HEK293 (cell line): ENCODE results near the gene ZNF106.

ENCODE experiments used
- CTCF ChIA-PET: fragments of 350-600 bp; formaldehyde crosslinking; extraction: SDS; loops from one replicate; lab custom pipeline; 2021; ENCODE audit warnings: antibody characterized with exemption; lab: Yijun Ruan, JAX
- POLR2A ChIA-PET: fragments of 300-600 bp; formaldehyde crosslinking; extraction: SDS; loops from one replicate; lab custom pipeline; 2020; ENCODE audit warnings: antibody characterized with exemption, inconsistent platforms; lab: Yijun Ruan, JAX
- H3K27ac ChIP-seq: fragments of 200-500 bp; sonication (Bioruptor generic); 2 replicates; pipeline ENCODE4 v1.5.1; 2014; ENCODE audit warnings: low read depth, low read length, control low read depth, inconsistent platforms; ENCODE audit errors: extremely low read depth
- H3K36me3 ChIP-seq, 2 experiments: fragments of 200-500 bp in 1 of 2; sonication (Bioruptor generic) in 1 of 2; 1 replicate in 1 of 2; 2 replicates in 1 of 2; pipeline ENCODE4 v1.5.1; 2014 to 2017; ENCODE audit warnings: inconsistent platforms in 2 of 2, low read length in 2 of 2; ENCODE audit not compliant: control insufficient read depth in 2 of 2, insufficient read depth in 1 of 2
- H3K4me1 ChIP-seq: fragments of 200-500 bp; sonication (Bioruptor generic); 2 replicates; pipeline ENCODE4 v1.5.1; 2014; ENCODE audit warnings: mild to moderate bottlenecking, low read length, inconsistent platforms; ENCODE audit not compliant: control insufficient read depth, insufficient read depth
- H3K4me3 ChIP-seq: 2 replicates; pipeline ENCODE4 v1.5.1; 2011; ENCODE audit warnings: low read depth, mild to moderate bottlenecking, control low read depth, low read length, moderate library complexity
- H3K9me3 ChIP-seq: fragments of 200-500 bp; sonication (Bioruptor generic); 2 replicates; pipeline ENCODE4 v1.5.1; 2014; ENCODE audit warnings: low read depth, low read length, inconsistent platforms; ENCODE audit not compliant: control insufficient read depth, insufficient read depth
- GLI2 ChIP-seq: fragments of 450-650 bp; formaldehyde crosslinking; IDR thresholded peaks from 2 replicates; pipeline ENCODE4; 2017; ENCODE audit warnings: missing biosample characterization, missing genetic modification characterization, low read depth, borderline replicate concordance
- SP2 ChIP-seq: fragments of 450-650 bp; formaldehyde crosslinking; IDR thresholded peaks from 2 replicates; pipeline ENCODE4 v1.5.1; 2016; ENCODE audit warnings: missing biosample characterization, missing genetic modification characterization
- SP7 ChIP-seq: fragments of 450-650 bp; formaldehyde crosslinking; IDR thresholded peaks from 2 replicates; pipeline ENCODE4 v1.5.1; 2016; ENCODE audit warnings: missing biosample characterization, missing genetic modification characterization
- TRIM28 ChIP-seq: IDR thresholded peaks from 2 replicates; pipeline ENCODE4 v1.6.1; 2011; ENCODE audit warnings: low read length, control low read depth, borderline replicate concordance
- TSHZ1 ChIP-seq: fragments of 450-650 bp; formaldehyde crosslinking; IDR thresholded peaks from 2 replicates; pipeline ENCODE4 v1.5.1; 2016; ENCODE audit warnings: missing biosample characterization, missing genetic modification characterization, borderline replicate concordance
- ZFP69B ChIP-seq: fragments of 450-650 bp; formaldehyde crosslinking; IDR thresholded peaks from 2 replicates; pipeline ENCODE4 v1.5.1; 2016; ENCODE audit warnings: missing biosample characterization, missing genetic modification characterization
- ZNF18 ChIP-seq: fragments of 450-650 bp; formaldehyde crosslinking; IDR thresholded peaks from 2 replicates; pipeline ENCODE4 v1.5.1; 2016; ENCODE audit warnings: missing biosample characterization, missing genetic modification characterization
- ZNF184 ChIP-seq: fragments of 450-650 bp; IDR thresholded peaks from 2 replicates; pipeline ENCODE4 v1.5.1; 2018; ENCODE audit warnings: missing biosample characterization, mild to moderate bottlenecking, missing genetic modification characterization
- ZNF202 ChIP-seq: fragments of 450-650 bp; formaldehyde crosslinking; IDR thresholded peaks from 2 replicates; pipeline ENCODE4 v1.5.1; 2016; ENCODE audit warnings: missing biosample characterization, missing genetic modification characterization, borderline replicate concordance
- ZNF280C ChIP-seq: fragments of 450-650 bp; formaldehyde crosslinking; IDR thresholded peaks from 2 replicates; pipeline ENCODE4 v1.5.1; 2016; ENCODE audit warnings: missing biosample characterization, missing genetic modification characterization
- ZNF404 ChIP-seq: fragments of 450-650 bp; formaldehyde crosslinking; IDR thresholded peaks from 2 replicates; pipeline ENCODE4 v1.5.1; 2017; ENCODE audit warnings: missing biosample characterization, missing genetic modification characterization
- ZNF473 ChIP-seq: fragments of 450-650 bp; formaldehyde crosslinking; IDR thresholded peaks from 2 replicates; pipeline ENCODE4 v1.5.1; 2017; ENCODE audit warnings: missing biosample characterization, missing genetic modification characterization
- ZNF510 ChIP-seq: fragments of 450-650 bp; formaldehyde crosslinking; IDR thresholded peaks from 2 replicates; pipeline ENCODE4 v1.5.1; 2018; ENCODE audit warnings: mild to moderate bottlenecking, missing genetic modification characterization, missing biosample characterization; ENCODE audit not compliant: insufficient replicate concordance
- ZNF596 ChIP-seq: fragments of 450-650 bp; IDR thresholded peaks from 2 replicates; pipeline ENCODE4 v1.5.0; 2018; ENCODE audit warnings: missing biosample characterization, mild to moderate bottlenecking, missing genetic modification characterization, moderate library complexity
- ZNF658 ChIP-seq: fragments of 450-650 bp; formaldehyde crosslinking; IDR thresholded peaks from 2 replicates; pipeline ENCODE4; 2016; ENCODE audit warnings: missing biosample characterization, missing genetic modification characterization
- ZNF677 ChIP-seq: fragments of 450-650 bp; IDR thresholded peaks from 2 replicates; pipeline ENCODE4 v1.5.0; 2018; ENCODE audit warnings: missing biosample characterization, mild to moderate bottlenecking, missing genetic modification characterization, moderate library complexity
- ZNF707 ChIP-seq: fragments of 450-650 bp; formaldehyde crosslinking; IDR thresholded peaks from 2 replicates; pipeline ENCODE4 v1.5.1; 2016; ENCODE audit warnings: missing biosample characterization, missing genetic modification characterization
- ZNF76 ChIP-seq: fragments of 450-650 bp; formaldehyde crosslinking; IDR thresholded peaks from 2 replicates; pipeline ENCODE4; 2016; ENCODE audit warnings: low read depth, missing biosample characterization, missing genetic modification characterization, borderline replicate concordance
- ZNF843 ChIP-seq: fragments of 450-650 bp; formaldehyde crosslinking; IDR thresholded peaks from 2 replicates; pipeline ENCODE4 v1.5.1; 2016; ENCODE audit warnings: missing biosample characterization, missing genetic modification characterization

Gene ZNF106

GRCh38 chr15:42508263-42508690 is 17.3 kb upstream of the ZNF106 start:
- Histone ChIP-seq H3K27ac (no peak overlapping the region), H3K4me1 (no peaks in the 10 kb centered on the region), H3K9me3 (no peaks in the 10 kb centered on the region), H3K4me3 (no peak overlapping the region), H3K36me3 (no peaks in the 10 kb centered on the region; a peak in 1 of 3 replicates)
- ChIA-PET CTCF (interaction anchor here (0.7 kb wide), 1 partner anchor 36 kb away, joined by 4 read pairs; no protein-coding TSS in a partner anchor), POLR2A (no interaction called here)
- TF ChIP-seq ZNF707 (tag by site-specific recombination) (no peak), ZNF202 (no peak), TSHZ1 (tag by site-specific recombination) (no peak), ZNF404 (tag by site-specific recombination) (no peak), ZNF473 (no peak), ZFP69B (no peak), ZNF18 (tag by site-specific recombination) (no peak), ZNF596 (tag by site-specific recombination) (no peak), SP2 (no peak), GLI2 (tag by site-specific recombination) (no peak), TRIM28 (no peak), ZNF510 (no peak), ZNF280C (tag by site-specific recombination) (no peak), ZNF658 (tag by site-specific recombination) (no peak)

- H3K36me3 ChIP-seq = no peaks in the 10 kb centered on the region; a peak in 1 of 3 replicates
- no peaks in the 10 kb centered on the region for H3K4me1 ChIP-seq
- CTCF ChIA-PET = interaction anchor here (0.7 kb wide), 1 partner anchor 35 kb away, joined by 4 read pairs; no protein-coding TSS in a partner anchor
- no peaks in the 10 kb centered on the region for H3K9me3 ChIP-seq
- POLR2A ChIA-PET = no interaction called here
- H3K4me3 ChIP-seq = no peak overlapping the region
- no peak for TF ChIP-seq ZNF76
- TF ChIP-seq ZNF677 (tag by site-specific recombination) = peak; percentile 80
- TF ChIP-seq SP7 = peak; percentile 58
- TF ChIP-seq ZNF843 (tag by site-specific recombination) = no peak
- no peak for TF ChIP-seq ZNF184 (tag by site-specific recombination)
- H3K27ac ChIP-seq = no peak overlapping the region
Measured at GRCh38 chr15:42507514-42507913, 16.6 kb upstream of the ZNF106 start.
